ENCODE measurements around the gene LRP4. TPM values are rescaled to one million over a fixed set of nuclear protein-coding genes. Genes with fewer than 3 reads are reported as not detected.

The LRP4 gene
- polyA plus RNA-seq, 2 donors: 2.6 to 8.2 TPM

- Histone ChIP-seq H3K4me1 (ENCODE audit: control insufficient read depth in 2 of 2, insufficient read depth in 2 of 2, low read length in 1 of 2) (no peaks in the 10 kb centered on the region), H3K4me3 (ENCODE audit: low read depth in 1 of 2, low read length in 2 of 2) (no peak overlapping the region), H3K9me3 (ENCODE audit: control insufficient read depth in 2 of 2, insufficient read depth in 1 of 2, low read depth in 1 of 2, low read length in 1 of 2) (no peaks in the 10 kb centered on the region), H3K27ac (ENCODE audit: low read depth in 2 of 2, low read length in 1 of 2) (no peak overlapping the region), H3K36me3 (ENCODE audit: control insufficient read depth in 2 of 2, insufficient read depth in 2 of 2, low read length in 1 of 2) (no peaks in the 10 kb centered on the region), H3K27me3 (ENCODE audit: control insufficient read depth in 1 of 2, insufficient read depth in 2 of 2, low read length in 2 of 2) (no peaks in the 10 kb centered on the region)
- 73 to 76% methylated on average over 3 of the region's 3 CpGs for WGBS, 2 donors
Measured at GRCh38 chr11:46808799-46809431, 109.4 kb downstream of the LRP4 start.

Other genes with a start within 250 kb of the LRP4 start
- 10 to 100 TPM; 27.3 to 33.8 TPM for gene ARHGAP1, start 217.9 kb downstream of the LRP4 start, polyA plus RNA-seq
- 1 to 10 TPM; 7.8 to 8.1 TPM for gene ZNF408, start 217.5 kb downstream of the LRP4 start, polyA plus RNA-seq
- gene F2, start 199.3 kb downstream of the LRP4 start, polyA plus RNA-seq: under 1 TPM in 1 of 2 donors, not detected in 1; 0.04 TPM
- gene CKAP5, start 72.3 kb downstream of the LRP4 start, polyA plus RNA-seq: 10 to 100 TPM in 1 of 2 donors, 1 to 10 TPM in 1; 5.0 to 13.4 TPM
- 10 to 100 TPM in 1 of 2 donors, 1 to 10 TPM in 1; 8.3 to 13.0 TPM for gene CSTPP1, start 18.2 kb upstream of the LRP4 start, polyA plus RNA-seq